Measurements from ENCODE around the gene SBF1.
"Not testable (repeated sequence)": the region's sequence is repeated elsewhere in the genome, so short reads cannot be mapped to it uniquely, and the experiment has no call there.

Gene SBF1

DNA sequence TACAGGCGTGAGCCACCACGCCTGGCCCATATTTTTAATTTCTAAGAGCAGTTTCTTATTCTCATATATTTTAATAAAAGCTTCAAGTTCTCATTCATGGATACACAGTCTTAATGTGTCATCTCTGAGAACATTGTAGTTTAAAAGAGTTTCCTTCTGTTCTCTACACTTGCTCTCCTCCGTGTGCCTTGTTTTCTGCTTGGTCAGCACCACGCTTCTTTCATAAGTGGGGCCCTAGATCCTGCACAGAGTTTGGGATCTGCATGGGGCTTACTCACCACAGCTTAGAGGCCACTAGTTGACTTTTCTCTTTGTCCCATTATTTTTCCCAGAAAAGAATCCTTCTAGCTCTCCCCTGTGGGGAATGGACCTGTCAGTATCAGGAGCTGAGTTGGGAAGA is 72.9 kb downstream of the SBF1 start:
- Histone ChIP-seq H3K27ac (ENCODE audit: low read length) (no peak overlapping the region), H3K27me3 (ENCODE audit: control insufficient read depth, insufficient read depth, low read length) (no peaks in the 10 kb centered on the region), H3K36me3 (ENCODE audit: control insufficient read depth, low read depth, low read length) (peaks cover 6% of the 10 kb centered on the region), H3K9ac (ENCODE audit: low read length) (no peak overlapping the region), H3K9me3 (ENCODE audit: control insufficient read depth, low read depth, low read length) (no peaks in the 10 kb centered on the region), H3K4me3 (ENCODE audit: low read length) (no peak overlapping the region), H3K4me1 (ENCODE audit: control insufficient read depth, low read depth, low read length) (peaks cover 4% of the 10 kb centered on the region)

DNA sequence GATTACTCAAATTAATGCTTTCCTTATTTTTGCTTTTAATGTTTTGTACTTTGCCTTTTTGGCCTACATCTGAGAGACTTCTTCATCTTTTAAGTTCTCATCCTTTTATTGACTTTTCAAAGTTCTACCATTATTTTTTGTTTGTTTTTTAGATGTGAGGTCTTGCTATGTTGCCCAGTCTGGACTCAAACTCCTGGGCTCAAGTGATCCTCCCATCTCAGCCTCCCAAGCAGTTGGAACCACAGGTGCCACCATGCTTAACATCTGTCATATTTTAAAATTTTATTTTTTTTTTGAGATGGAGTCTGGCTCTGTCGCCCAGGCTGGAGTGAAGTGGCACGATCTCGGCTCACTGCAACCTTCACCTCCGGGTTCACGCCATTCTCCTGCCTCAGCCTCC is 73.9 kb downstream of the SBF1 start:
- Histone ChIP-seq H3K4me1 (ENCODE audit: control insufficient read depth, low read depth, low read length) (peaks cover 4% of the 10 kb centered on the region), H3K27me3 (ENCODE audit: control insufficient read depth, insufficient read depth, low read length) (no peaks in the 10 kb centered on the region), H3K27ac (ENCODE audit: low read length) (no peak overlapping the region), H3K9me3 (ENCODE audit: control insufficient read depth, low read depth, low read length) (no peaks in the 10 kb centered on the region), H3K4me3 (ENCODE audit: low read length) (no peak overlapping the region), H3K36me3 (ENCODE audit: control insufficient read depth, low read depth, low read length) (no peaks in the 10 kb centered on the region), H3K9ac (ENCODE audit: low read length) (no peak overlapping the region)

GRCh38 chr22:50400406-50400805 is 74.4 kb downstream of the SBF1 start:
- no peaks in the 10 kb centered on the region for H3K36me3 ChIP-seq (ENCODE audit: control insufficient read depth, low read depth, low read length)
- no peak overlapping the region for H3K4me3 ChIP-seq (ENCODE audit: low read length)
- H3K9me3 ChIP-seq (ENCODE audit: control insufficient read depth, low read depth, low read length) = no peaks in the 10 kb centered on the region
- no peak overlapping the region for H3K9ac ChIP-seq (ENCODE audit: low read length)
- no peak overlapping the region for H3K27ac ChIP-seq (ENCODE audit: low read length)
- no peaks in the 10 kb centered on the region for H3K27me3 ChIP-seq (ENCODE audit: control insufficient read depth, insufficient read depth, low read length)
- H3K4me1 ChIP-seq (ENCODE audit: control insufficient read depth, low read depth, low read length) = peaks cover 4% of the 10 kb centered on the region

- Histone ChIP-seq H3K36me3 (ENCODE audit: control insufficient read depth, low read depth, low read length) (peaks cover 5% of the 10 kb centered on the region), H3K4me1 (ENCODE audit: control insufficient read depth, low read depth, low read length) (peaks cover 4% of the 10 kb centered on the region), H3K27me3 (ENCODE audit: control insufficient read depth, insufficient read depth, low read length) (no peaks in the 10 kb centered on the region), H3K4me3 (ENCODE audit: low read length) (no peak overlapping the region), H3K9me3 (ENCODE audit: control insufficient read depth, low read depth, low read length) (no peaks in the 10 kb centered on the region), H3K9ac (ENCODE audit: low read length) (no peak overlapping the region), H3K27ac (ENCODE audit: low read length) (no peak overlapping the region)
Measured at GRCh38 chr22:50399751-50400331, 75.0 kb downstream of the SBF1 start.

- no peaks in the 10 kb centered on the region for H3K27me3 ChIP-seq (ENCODE audit: control insufficient read depth, insufficient read depth, low read length)
- H3K4me3 ChIP-seq (ENCODE audit: low read length) = no peak overlapping the region
- H3K36me3 ChIP-seq (ENCODE audit: control insufficient read depth, low read depth, low read length) = peaks cover 8% of the 10 kb centered on the region
- peaks cover 4% of the 10 kb centered on the region for H3K4me1 ChIP-seq (ENCODE audit: control insufficient read depth, low read depth, low read length)
- no peak overlapping the region for H3K9ac ChIP-seq (ENCODE audit: low read length)
- no peaks in the 10 kb centered on the region for H3K9me3 ChIP-seq (ENCODE audit: control insufficient read depth, low read depth, low read length)
- no peak overlapping the region for H3K27ac ChIP-seq (ENCODE audit: low read length)
Measured at GRCh38 chr22:50398831-50399648, 75.8 kb downstream of the SBF1 start.

DNA sequence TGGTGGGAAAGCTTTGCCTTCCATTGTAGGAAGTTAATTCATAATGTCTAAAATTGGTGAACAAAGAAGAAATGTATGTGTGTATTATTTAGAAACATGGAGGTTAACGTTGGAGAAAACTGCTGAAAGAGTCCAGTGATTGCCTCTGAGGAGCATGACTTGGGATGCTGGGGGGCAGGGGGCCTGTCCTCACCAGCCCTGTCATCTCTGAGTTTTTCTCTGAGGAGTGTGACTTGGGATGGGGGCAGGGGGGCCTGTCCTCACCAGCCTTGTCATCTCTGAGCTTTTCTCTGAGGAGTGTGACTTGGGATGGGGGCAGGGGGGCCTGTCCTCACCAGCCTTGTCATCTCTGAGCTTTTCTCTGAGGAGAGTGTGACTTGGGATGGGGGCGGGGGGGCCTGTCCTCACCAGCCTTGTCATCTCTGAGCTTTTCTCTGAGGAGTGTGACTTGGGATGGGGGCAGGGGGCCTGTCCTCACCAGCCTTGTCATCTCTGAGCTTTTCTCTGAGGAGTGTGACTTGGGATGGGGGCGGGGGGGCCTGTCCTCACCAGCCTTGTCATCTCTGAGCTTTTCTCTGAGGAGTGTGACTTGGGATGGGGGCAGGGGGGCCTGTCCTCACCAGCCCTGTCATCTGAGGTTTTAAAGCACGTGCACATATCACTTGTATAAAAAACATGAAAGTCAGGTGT is 77.3 kb downstream of the SBF1 start:
- not testable (repeated sequence) for H3K9me3 ChIP-seq (ENCODE audit: control insufficient read depth, low read depth, low read length); H3K4me3 ChIP-seq (ENCODE audit: low read length); H3K4me1 ChIP-seq (ENCODE audit: control insufficient read depth, low read depth, low read length); H3K9ac ChIP-seq (ENCODE audit: low read length); H3K27ac ChIP-seq (ENCODE audit: low read length); H3K27me3 ChIP-seq (ENCODE audit: control insufficient read depth, insufficient read depth, low read length)
- peaks cover 12% of the 10 kb centered on the region for H3K36me3 ChIP-seq (ENCODE audit: control insufficient read depth, low read depth, low read length)

GRCh38 chr22:50396751-50397370 is 78.0 kb downstream of the SBF1 start:
- Histone ChIP-seq H3K4me3 (ENCODE audit: low read length) (no peak overlapping the region), H3K4me1 (ENCODE audit: control insufficient read depth, low read depth, low read length) (peaks cover 4% of the 10 kb centered on the region), H3K27ac (ENCODE audit: low read length) (no peak overlapping the region), H3K9ac (ENCODE audit: low read length) (no peak overlapping the region), H3K36me3 (ENCODE audit: control insufficient read depth, low read depth, low read length) (peaks cover 12% of the 10 kb centered on the region), H3K27me3 (ENCODE audit: control insufficient read depth, insufficient read depth, low read length) (no peaks in the 10 kb centered on the region), H3K9me3 (ENCODE audit: control insufficient read depth, low read depth, low read length) (no peaks in the 10 kb centered on the region)
